Renal cortical epithelial cell (primary cell): Measurements from ENCODE around the gene IP6K1. TPM values are rescaled to one million over a fixed set of nuclear protein-coding genes. Genes with fewer than 3 reads are reported as not detected.
"Not testable (repeated sequence)": the region's sequence is repeated elsewhere in the genome, so short reads cannot be mapped to it uniquely, and the experiment has no call there.

ENCODE experiments used
- DNase-seq: peaks from one replicate; pipeline ENCODE4 v3.0.0-alpha.2; 2011; ENCODE audit warnings: low read depth
- total RNA-seq: library from RNA; depleted of rRNA; stranded (reverse); fragments of >200 nt; gene quantifications from 2 replicates; pipeline ENCODE4 v1.2.3, GENCODE V29; 2014

Gene IP6K1
- total RNA-seq, 1 donor from 2014 or later = 78.5 TPM

DNA sequence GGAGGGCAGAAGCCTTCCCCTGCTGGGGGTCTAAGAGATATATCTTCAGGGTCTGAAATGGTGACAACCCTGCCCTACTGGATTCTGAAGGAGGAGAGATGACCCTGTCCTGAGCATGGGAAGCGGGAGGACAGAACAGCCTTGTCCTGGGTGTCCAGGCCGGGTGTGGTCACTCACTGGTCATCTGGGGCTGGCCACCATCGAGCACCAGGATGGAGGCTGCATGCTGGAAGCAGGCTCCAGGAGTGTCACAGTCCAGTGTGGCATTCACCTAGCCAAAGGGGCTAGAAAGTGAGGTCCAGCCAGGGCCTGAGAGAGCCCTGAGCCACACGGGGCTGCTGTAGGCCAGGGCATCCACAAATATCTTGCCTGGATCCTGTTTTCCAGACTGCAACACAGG is 8.1 kb upstream of the IP6K1 start:
- no peak for DNase-seq

DNA sequence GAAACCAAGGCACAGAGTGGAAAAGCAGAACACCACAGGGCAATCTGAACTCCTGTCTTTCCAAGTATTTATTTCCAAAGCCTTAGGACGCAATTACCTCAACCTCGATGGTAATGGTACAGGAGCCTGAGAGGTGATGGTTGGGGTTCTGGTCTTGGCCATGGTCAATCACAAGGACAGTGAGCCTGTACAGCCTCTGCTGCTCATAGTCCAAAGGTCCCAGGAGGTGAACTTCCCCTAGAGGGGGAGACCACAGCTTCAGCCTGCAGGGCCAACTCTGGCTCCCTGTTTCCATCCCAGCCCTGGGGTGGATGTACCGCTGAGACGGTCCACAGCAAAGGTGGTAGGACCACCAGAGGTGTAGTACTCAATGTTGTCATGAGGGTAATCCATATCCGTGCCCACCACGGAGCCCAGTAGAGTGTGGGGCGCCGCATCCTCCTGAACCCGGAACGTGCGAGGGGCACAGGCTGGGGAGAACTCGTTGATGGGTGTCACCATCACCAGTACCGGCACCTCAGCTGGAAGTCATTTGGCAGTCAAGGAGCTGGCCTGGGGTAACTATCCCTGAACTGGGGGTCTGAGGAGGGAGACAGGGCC is 7.2 kb upstream of the IP6K1 start:
- DNase-seq = no peak

DNA sequence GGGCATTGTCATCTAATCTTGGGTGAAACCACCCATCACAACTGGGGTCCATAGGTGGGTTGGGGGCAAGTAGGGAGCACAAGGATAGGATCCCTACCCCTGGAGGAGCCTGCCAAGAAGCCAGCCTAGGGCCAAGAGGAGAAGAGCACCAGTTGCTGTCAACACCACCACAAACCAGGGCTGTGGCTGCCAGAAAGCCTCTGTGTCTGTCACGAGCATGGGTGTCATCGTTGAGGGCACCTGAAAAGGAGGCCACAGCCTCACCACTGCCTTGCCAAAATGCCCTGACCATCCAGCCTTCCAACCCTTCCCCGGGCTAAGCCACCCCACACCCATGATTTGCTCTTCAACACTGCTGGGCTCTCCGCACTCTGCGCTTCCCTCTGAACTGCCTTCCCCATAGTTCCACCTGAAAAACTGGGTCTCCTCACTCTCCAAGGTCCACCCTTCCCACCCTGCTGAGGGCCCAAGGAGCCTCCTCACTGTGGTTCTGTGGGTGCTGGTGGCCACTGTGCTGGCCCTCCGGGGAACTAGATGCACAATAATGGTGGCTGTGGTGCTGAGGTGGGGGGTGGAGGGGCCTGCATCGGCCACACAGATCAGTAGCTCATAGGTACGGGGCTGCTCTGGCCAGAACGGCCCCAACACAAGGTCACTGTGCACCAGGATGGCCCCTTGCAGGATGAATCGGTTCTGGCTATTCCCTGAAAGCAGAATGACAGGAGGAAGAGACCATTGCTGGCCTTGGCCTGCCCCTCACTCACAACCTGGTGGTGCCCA is 6.2 kb upstream of the IP6K1 start:
- DNase-seq = no peak

DNA sequence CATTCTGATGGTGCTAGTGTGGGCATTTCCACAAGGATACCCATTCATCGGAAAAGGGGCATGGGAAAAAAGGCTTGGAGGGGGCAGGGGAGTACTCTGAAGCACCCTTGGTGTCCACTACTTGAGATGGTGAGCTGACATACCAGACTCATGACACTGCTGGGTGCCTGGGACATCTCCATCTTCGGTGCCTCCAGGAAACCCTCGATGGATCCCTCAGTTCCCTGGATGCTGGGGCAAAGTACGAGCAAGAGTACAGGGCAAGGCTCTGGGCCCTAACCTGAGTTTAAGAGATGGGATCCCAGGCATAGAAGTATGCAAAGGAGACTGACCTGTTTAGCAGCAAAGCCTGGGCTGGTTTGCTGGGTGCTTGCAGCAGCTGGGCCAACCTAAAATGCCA is 5.2 kb upstream of the IP6K1 start:
- no peak for DNase-seq

DNA sequence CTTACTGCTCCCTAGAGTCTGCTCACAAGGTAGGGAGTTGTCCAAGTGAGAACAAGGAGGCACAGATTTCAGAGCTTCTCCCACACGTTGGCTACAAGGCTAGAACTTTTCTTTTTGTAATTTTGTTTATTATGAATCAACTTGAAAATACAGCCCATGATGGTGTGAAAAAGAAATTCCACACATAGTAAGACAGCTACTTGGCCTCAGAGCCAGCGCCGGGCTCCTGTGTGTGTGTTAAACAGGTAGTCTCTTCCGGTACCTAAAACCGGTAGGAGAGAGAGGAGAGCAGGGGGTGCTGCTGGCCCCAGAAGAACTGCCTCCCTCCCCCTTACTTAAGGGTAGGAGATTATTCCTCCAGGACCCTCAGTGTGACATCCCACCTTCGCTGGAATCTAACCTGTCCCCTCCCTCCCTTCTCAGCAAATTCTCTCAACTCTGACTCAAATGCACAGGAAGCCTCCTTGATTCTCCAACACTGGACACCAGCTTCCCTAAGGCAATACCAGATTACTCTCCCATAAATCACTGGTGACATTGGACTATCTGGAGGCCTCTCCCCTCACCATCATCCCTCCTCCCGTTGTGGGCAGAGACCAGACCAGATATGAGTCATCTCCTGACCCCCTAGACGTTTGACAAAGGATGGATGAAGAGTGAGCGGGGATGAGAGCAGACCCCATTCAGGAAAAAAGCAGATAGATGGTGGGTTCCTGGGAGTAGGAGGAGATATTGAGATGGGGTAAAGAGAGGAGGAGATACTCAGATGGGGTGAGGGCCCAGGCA is 4.5 kb upstream of the IP6K1 start:
- no peak for DNase-seq

DNA sequence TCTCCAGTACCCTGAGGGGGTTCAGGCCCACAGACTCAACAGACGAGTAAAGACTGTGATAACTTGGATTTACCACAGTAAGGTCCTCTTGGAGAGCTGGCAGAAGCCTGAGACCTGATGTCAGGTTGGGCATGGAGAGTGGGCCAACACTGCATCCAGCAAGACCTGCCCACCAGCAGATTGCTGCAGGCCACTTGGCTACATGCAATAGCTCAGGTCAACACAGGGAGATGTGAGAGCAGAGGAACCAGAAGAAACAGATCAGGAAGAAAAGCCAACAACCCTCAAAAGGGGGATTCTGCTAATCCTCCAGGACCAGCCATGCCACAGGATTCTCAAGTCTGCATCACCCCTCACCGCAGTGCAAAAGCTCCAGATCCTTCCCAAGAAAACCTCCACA is 1.7 kb upstream of the IP6K1 start:
- no peak for DNase-seq

DNA sequence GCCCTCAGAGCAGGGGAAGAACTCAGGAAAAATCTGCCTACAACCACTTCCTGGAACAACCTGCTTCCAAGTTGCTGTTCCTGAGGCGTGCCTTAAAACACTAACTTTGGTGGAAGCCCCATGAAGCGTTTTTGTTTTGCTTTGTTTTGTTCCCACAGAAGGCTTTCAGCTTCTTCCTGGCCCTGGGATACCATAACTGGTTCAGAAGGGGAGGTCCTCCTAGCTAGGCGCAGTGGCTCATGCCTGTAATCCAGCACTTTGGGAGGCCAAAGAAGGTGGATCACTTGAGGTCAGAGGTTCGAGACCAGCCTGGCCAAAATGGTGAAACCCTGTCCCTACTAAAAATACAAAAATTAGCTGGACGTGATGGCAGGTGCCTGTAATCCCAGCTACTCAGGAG is 1.2 kb upstream of the IP6K1 start:
- no peak for DNase-seq

DNA sequence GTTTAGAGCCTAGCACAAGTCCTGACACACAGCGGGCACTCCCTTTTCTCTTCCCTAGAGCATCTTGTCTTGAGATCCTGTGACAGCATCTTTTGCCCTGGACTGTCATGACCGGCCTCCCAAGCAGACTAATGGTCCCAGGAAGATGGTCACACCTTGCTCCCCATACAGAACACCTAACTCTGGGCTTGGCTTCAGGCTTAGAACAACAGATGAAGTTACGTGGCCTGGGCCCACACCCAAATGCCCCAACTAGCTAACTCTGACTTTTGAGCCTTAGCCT is 781 bp upstream of the IP6K1 start:
- no peak for DNase-seq

DNA sequence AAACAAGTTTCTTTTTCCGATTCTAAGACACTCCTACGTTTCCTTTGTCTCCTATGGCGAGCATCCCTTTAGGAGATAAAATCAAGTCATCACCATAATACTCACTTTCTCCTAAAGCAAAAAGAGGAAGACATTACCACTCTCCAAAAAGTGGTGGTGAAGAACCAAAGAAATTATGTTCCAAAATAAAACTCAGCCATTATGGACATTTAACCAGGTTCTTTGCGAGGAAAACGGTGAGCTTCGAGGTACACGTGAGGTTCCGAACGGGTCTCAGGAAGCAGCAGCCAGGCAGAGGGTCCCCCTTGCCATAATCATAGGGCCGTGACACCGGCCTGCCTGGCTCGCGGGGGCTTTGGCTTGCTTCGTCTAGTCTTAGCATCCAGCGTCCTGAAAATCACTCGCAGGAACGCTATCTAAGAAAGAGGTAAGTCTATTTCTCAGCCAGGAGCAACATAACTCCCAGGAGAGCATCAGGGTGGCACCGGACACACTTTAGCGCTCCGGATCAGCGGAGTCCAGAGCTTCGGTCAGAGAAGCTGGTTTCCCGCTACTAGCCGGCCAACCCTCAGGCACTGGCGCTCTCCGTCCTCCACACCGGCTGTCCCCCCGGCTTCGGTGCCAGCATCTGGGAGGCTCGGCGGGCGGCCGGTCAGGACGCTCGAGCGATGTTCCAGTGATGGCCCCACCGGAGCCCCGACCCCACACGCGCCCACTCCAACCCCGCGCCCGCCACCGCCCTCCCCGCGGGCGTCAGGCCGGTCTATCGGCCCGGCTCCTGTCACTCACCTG is 581 bp downstream of the IP6K1 start:
- DNase-seq = peak; percentile 33

DNA sequence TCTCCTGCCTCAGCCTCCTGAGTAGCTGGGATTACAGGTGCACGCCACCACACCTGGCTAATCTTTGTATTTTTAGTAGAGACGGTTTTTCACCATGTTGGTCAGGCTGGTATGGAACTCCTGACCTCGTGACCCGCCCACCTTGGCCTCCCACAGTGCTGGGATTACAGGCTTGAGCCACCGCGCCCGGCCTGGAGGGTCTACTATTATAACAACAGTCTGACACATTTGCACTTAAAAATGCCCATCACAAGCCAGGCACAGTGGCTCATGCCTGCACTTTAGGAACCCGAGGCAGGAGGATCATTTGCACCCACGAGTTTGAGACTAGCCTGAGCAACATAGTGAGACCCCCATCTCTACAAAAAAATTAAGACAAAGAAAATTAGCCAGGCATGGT is 4.1 kb downstream of the IP6K1 start:
- not testable (repeated sequence) for DNase-seq

DNA sequence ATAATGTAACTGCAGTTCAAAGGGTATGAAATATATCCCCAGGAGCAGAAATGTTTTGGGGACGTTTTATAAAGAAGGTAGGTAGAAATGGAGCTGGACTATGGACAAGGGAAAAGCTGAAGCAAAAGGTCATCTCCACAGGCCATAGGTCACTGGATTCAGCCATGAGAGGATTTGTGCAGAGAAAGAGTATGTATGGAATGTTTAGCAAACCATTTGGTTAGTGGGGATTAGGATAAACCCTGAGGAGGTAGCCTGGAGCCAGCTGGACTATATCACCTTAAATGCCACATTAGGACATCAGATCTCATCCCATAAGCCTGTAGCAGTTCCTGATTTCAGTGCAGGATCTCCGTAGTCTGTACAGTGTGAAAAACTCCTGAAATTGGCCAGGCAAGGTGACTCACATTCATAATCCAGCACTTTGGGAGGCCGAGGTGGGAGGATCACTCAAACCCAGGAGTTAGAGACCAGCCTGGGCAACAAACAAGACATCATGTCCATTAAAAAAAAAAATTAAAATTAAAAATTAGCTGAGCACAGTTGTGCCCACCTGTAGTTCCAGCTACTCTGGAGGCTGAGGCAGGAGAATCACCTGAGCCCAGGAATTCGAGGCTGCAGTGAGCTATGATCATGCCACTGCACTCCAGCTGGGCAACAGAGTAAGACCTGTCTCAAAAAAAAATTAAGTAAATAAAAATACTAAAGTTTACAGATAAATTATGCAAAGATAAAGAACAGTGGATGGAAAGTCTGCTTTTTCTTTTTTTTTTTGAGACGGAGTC is 4.7 kb downstream of the IP6K1 start:
- DNase-seq = no peak

DNA sequence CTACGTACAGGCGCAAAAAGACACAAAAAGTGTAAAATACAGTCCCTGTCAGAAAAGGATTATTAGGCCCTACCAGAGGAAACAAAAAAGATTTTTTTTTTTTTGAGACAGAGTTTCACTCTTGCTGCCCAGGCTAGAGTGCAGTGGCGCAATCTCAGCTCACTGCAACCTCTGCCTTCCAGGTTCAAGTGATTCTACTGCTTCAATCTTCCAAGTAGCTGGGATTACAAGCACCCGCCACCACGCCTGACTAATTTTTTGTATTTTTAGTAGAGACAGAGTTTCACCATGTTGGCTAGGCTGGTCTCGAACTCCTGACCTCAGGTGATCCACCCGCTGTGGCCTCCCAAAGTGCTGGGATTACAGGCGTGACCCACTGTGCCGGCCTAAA is 5.4 kb downstream of the IP6K1 start:
- not testable (repeated sequence) for DNase-seq

DNA sequence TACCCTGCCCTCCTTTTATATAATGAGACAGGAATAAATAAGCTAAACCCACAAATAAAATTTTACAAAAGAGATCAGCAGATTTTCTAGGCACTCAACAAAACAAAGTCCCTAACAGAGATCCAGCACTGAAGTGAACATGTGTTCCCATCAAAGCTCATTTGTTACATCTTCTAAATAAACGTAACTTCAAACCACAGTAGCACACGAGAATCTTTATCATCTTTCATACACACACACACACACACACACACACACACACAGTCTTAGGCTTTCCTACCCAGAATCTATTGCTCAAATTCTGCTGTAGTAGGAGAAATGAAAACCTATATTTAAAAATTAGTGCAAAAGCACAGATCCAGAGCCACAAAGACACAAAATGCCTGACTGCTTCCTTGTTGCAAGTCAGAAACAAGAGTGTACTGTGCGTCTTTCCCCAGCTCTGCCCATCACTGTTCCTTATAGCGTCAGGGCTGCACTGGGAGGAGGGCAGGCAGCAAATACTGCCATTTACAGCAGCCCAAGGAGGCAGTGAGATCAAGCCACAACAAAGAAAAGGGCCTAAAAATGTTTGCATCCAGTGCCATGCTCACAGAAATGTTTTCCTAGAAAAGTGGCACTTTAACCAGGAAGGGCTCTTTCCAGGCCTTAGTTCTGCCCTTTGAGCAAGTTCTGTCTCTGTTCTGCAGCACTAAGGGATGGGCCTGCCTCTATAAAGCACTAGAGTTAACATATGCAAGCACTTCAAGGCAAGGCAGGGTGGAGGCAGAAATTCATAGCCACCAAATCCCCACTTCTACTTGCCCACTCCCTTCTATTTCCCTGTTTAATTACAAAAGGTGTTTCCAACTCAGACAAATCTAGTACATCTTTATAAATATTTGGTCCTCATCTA is 6.0 kb downstream of the IP6K1 start:
- DNase-seq = no peak

DNA sequence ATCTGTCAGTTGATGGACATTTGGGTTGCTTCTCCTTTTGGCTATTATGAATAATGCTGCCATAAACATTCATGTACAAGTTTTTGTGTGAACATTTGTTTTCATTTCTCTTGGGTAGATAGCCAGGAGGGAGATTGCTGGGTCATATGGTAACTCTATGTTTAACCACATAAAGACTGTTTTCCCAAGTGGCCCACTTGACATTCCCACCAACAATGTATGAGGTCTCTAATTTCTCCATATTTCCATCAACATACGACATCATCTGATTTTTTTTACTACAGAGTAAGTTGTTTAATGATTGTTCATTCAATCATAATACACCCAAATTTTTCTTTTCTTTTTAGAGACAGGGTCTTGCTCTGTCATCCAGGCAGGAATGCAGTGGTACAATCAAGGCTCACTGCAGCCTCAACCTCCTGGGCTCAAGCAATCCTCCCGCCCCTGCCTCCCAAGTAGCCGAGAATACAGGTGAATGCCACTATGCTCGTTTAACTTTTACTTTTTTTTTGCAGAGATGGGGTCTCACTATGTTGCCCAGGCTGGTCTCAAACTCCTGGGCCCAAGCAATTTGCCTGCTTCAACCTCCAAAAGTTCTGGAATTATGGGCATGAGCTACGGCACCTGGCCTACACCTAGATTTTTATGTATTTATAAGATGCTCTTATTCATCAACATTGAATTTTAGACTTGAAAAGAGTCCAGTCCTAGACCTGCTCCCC is 6.8 kb downstream of the IP6K1 start:
- no peak for DNase-seq

DNA sequence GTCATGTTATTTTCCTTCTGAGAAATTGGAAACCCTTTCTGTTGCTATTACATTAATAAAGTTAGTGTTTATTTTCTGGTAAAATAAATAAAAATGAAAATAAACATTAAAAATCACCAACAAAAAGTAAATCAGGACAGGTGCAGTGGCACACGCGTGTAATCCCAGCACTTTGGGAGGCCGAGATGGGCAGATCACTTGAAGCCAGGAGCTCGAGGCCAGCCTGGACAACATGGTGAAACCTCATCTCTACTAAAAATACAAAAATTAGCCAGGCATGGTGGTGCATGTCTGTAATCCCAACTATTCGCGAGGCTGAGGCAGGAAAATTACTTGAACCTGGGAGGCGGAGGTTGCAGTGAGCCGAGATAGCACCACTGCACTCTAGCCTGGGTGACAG is 10.2 kb downstream of the IP6K1 start:
- DNase-seq = not testable (repeated sequence)

DNA sequence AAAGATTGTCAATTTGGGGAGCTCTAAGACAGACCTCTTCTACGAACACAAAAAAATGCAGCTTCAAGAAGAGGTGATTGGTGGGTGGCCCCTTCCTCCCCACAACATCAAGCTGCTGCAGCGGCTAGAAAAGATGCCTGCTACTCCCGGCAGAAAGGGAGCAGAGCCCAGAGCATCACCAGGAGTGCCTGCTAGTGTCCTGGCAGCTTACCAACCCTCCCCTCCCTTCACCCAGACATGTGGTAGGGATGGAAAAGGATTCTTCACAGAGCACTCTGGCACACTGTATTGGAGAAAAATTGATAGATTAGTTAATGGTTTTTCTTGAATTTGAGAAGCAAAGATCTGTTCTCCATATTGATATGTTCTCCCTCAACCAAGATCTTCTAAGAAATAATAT is 10.8 kb downstream of the IP6K1 start:
- DNase-seq = no peak

DNA sequence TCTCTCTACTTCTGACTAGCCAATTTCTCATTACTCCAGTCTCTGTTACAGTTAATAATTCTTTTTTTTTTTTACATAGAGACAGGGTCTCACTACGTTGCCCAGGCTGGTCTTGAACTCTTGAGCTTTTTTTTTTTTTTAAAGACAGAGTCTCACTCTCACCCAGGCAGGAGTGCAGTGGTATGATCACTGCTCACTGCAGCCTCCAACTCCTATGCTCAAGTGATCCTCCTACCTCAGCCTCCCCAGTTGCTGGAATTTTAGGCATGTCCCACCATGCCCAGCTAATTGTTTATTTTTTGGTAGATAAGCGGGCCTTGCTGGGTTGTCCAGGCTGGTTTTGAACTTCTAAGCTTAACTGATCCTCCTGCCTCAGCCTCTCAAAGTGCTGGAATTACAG is 13.6 kb downstream of the IP6K1 start:
- no peak for DNase-seq

DNA sequence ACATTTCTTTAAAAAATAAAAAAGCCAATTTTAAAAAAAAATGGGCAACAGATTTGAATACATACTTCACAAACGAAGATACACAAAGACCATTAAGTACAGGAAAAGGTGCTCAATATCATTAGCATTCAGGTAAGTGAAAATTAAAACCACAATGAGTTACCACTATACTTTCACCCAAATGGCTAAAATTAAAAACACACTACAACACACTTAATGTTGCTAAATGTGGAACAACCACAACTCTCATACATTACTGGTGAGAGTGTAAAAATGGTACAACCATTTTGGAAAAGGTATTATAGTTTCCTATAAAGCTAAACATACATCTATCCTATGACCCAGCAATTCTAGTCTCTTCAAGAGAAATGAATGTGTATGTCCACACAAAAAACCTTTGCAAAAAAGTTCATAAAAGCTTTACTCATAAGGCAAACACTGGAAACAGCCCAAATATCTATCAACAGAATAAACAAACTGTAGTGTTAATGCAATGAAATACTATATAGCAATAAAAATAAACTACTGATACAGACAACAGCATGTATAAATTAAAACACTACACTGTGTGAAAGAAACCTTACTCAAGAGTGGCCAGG is 14.9 kb downstream of the IP6K1 start:
- no peak for DNase-seq

DNA sequence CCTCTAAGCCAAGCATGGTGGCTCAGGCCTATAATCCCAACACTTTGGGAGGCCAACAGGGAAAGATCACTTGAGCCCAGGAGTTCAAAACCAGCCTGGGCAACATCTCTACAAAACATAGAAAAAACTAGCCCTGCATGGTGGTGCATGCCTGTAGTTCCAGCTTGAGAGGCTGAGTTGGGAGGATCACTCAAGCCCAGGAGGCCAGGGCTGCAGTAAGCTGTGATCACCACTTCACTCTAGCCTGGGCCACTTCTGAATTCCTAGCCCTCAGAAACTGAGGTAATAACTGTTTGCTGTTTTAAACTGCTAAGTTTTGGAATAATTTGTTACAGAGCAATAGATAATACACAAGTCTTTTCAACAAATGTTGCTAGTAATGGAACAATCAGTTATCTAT is 16.4 kb downstream of the IP6K1 start:
- DNase-seq = no peak
